Sciatic nerve (tissue), 1 donor: Measurements from ENCODE around the gene CASP6. TPM values are rescaled to one million over a fixed set of nuclear protein-coding genes. Genes with fewer than 3 reads are reported as not detected.

ENCODE experiments used
- total RNA-seq: library from RNA; stranded (reverse); fragmentation: NEBNext Ultra II Directional; extraction: Animal tissue kit (Norgen Biotek cat#: 25700); gene quantifications from one replicate; pipeline ENCODE4 v1.2.1, GENCODE V29; 2021
- donor health status: DM: no; HTN: no; CAD: no.

Gene CASP6
- total RNA-seq, 1 donor from 2014 or later: 15.3 TPM

Other genes with a start within 250 kb of the CASP6 start
- gene MCUB, start 143.2 kb downstream of the CASP6 start, total RNA-seq: 23.0 TPM
- 26.4 TPM for gene PLA2G12A, start 26.6 kb upstream of the CASP6 start, total RNA-seq
- gene CFI, start 98.6 kb upstream of the CASP6 start, total RNA-seq: 50.8 TPM
- 15.4 TPM for gene GAR1, start 112.3 kb upstream of the CASP6 start, total RNA-seq
- 0.62 TPM for gene RRH, start 124.5 kb upstream of the CASP6 start, total RNA-seq
- gene LRIT3, start 144.7 kb upstream of the CASP6 start, total RNA-seq: 0.31 TPM
- gene EGF, start 209.4 kb upstream of the CASP6 start, total RNA-seq: 0.85 TPM